ENCODE results near the gene USP32. TPM values are rescaled to one million over a fixed set of nuclear protein-coding genes. Genes with fewer than 3 reads are reported as not detected.
"Not testable (repeated sequence)": the region's sequence is repeated elsewhere in the genome, so short reads cannot be mapped to it uniquely, and the experiment has no call there.

The USP32 gene
- total and polyA plus RNA-seq, 8 donors: 7.7 to 25.5 (median 15.8) TPM

- H3K4me1 ChIP-seq; DNase-seq; H3K27me3 ChIP-seq; H3K4me3 ChIP-seq; ATAC-seq; intact Hi-C loops (cut with DNase I); FAIRE-seq; H3K9me3 ChIP-seq; H3K27ac ChIP-seq: not testable (repeated sequence)
- 93 to 96% methylated on average over 4 of the region's 4 CpGs for WGBS, 2 donors
- peaks cover 0 to 24% (median 4%) of the 10 kb centered on the region in 3 donors for H3K36me3 ChIP-seq
Observed at GRCh38 chr17:60194141-60194540, 197.8 kb downstream of the USP32 start.

- H3K4me3 ChIP-seq: no peak overlapping the region
- no peak for FAIRE-seq
- ATAC-seq: no peak
- DNase-seq: no peak
- intact Hi-C loops (cut with DNase I): no loop called here
- H3K4me1 ChIP-seq: no peaks in the 10 kb centered on the region
- WGBS, 2 donors: 93 to 97% methylated on average over 2 of the region's 2 CpGs
- H3K36me3 ChIP-seq: peaks cover 0 to 23% (median 5%) of the 10 kb centered on the region in 3 donors
- no peak overlapping the region for H3K27ac ChIP-seq
- no peak for TF ChIP-seq CTCF (IDR thresholded peaks at IDR 0.05)
- H3K9me3 ChIP-seq: no peaks in the 10 kb centered on the region
- no peaks in the 10 kb centered on the region for H3K27me3 ChIP-seq
Observed at GRCh38 chr17:60193482-60193881, 198.5 kb downstream of the USP32 start.

- not testable (repeated sequence) for FAIRE-seq
Observed at GRCh38 chr17:60193032-60193431, 198.9 kb downstream of the USP32 start.

GRCh38 chr17:60190032-60190431 lies 201.9 kb downstream of the USP32 start:
- H3K4me3 ChIP-seq; intact Hi-C loops (cut with DNase I); ATAC-seq; H3K9me3 ChIP-seq; H3K27me3 ChIP-seq; DNase-seq; H3K4me1 ChIP-seq; FAIRE-seq; H3K27ac ChIP-seq: not testable (repeated sequence)
- 84 to 91% methylated on average over 4 of the region's 4 CpGs for WGBS, 2 donors
- peaks cover 0 to 17% (median 5%) of the 10 kb centered on the region in 3 donors for H3K36me3 ChIP-seq

More at GRCh38 chr17:60193032-60193431, 198.9 kb downstream of the USP32 start:
- H3K4me3 ChIP-seq; ATAC-seq; H3K27ac ChIP-seq; H3K9me3 ChIP-seq; H3K27me3 ChIP-seq; H3K4me1 ChIP-seq; intact Hi-C loops (cut with DNase I); DNase-seq: not testable (repeated sequence)
- 98% methylated on average over 3 of the region's 3 CpGs for WGBS, 2 donors
- H3K36me3 ChIP-seq: peaks cover 0 to 18% (median 5%) of the 10 kb centered on the region in 3 donors

GRCh38 chr17:60188759-60189158 lies 203.2 kb downstream of the USP32 start:
- peaks cover 0 to 20% (median 5%) of the 10 kb centered on the region in 3 donors for H3K36me3 ChIP-seq
- no peak for FAIRE-seq
- no peaks in the 10 kb centered on the region for H3K27me3 ChIP-seq
- H3K4me3 ChIP-seq: no peak overlapping the region
- no peak overlapping the region for H3K27ac ChIP-seq
- H3K4me1 ChIP-seq: peaks cover 0 to 5% (median 0%) of the 10 kb centered on the region in 3 donors
- intact Hi-C loops (cut with DNase I): no loop called here
- no peak for DNase-seq
- 81 to 95% methylated on average over 4 of the region's 4 CpGs for WGBS, 2 donors
- TF ChIP-seq CTCF (IDR thresholded peaks at IDR 0.05): no peak
- H3K9me3 ChIP-seq: no peaks in the 10 kb centered on the region
- ATAC-seq: peak in 1 of 4 donors; percentile 51

- H3K4me1 ChIP-seq; intact Hi-C loops (cut with DNase I); H3K9me3 ChIP-seq; FAIRE-seq; ATAC-seq; DNase-seq; H3K4me3 ChIP-seq; H3K27me3 ChIP-seq: not testable (repeated sequence)
- peak overlapping the region in 2 of 4 donors; percentile 13 to 33 for H3K27ac ChIP-seq
- H3K36me3 ChIP-seq: peaks cover 0 to 32% (median 5%) of the 10 kb centered on the region in 3 donors
- 65% methylated on average over 7 of the region's 7 CpGs for WGBS, 2 donors
Observed at GRCh38 chr17:60186846-60187745, 204.8 kb downstream of the USP32 start.

GRCh38 chr17:60186372-60186771 lies 205.6 kb downstream of the USP32 start:
- H3K27ac ChIP-seq; H3K27me3 ChIP-seq; DNase-seq; H3K4me1 ChIP-seq; H3K4me3 ChIP-seq; FAIRE-seq; ATAC-seq; intact Hi-C loops (cut with DNase I); H3K9me3 ChIP-seq: not testable (repeated sequence)
- WGBS, 2 donors: 71 to 100% methylated on average over 1 of the region's 1 CpG
- peaks cover 0 to 30% (median 5%) of the 10 kb centered on the region in 3 donors for H3K36me3 ChIP-seq

GRCh38 chr17:60180380-60180779 lies 211.6 kb downstream of the USP32 start:
- H3K4me1 ChIP-seq; H3K4me3 ChIP-seq; H3K27ac ChIP-seq; intact Hi-C loops (cut with DNase I); DNase-seq; FAIRE-seq; H3K9me3 ChIP-seq; ATAC-seq; H3K27me3 ChIP-seq: not testable (repeated sequence)
- peaks cover 0 to 21% (median 0%) of the 10 kb centered on the region in 3 donors for H3K36me3 ChIP-seq
- 59 to 68% methylated on average over 1 of the region's 1 CpG for WGBS, 2 donors

- H3K4me3 ChIP-seq; H3K27ac ChIP-seq; H3K36me3 ChIP-seq; H3K27me3 ChIP-seq; intact Hi-C loops (cut with DNase I); H3K9me3 ChIP-seq; DNase-seq; ATAC-seq; H3K4me1 ChIP-seq; FAIRE-seq: not testable (repeated sequence)
- 77 to 80% methylated on average over 2 of the region's 2 CpGs for WGBS, 2 donors
Observed at GRCh38 chr17:60178180-60178579, 213.8 kb downstream of the USP32 start.

- H3K4me3 ChIP-seq; intact Hi-C loops (cut with DNase I); FAIRE-seq; H3K9me3 ChIP-seq; ATAC-seq; H3K27ac ChIP-seq; H3K27me3 ChIP-seq; DNase-seq; H3K4me1 ChIP-seq; H3K36me3 ChIP-seq: not testable (repeated sequence)
- WGBS, 2 donors: 91 to 94% methylated on average over 5 of the region's 5 CpGs
Observed at GRCh38 chr17:60176763-60177162, 215.2 kb downstream of the USP32 start.
